NCI-H146 treated with DMSO at 0.1 percent for 48 hours (cell line): ENCODE data around the gene FBXO36.

Experiments used
- DNase-seq: peaks from one replicate; lab custom pipeline; 2025; ENCODE audit not compliant: unreplicated experiment; lab: John Stamatoyannopoulos, UW

FBXO36 gene

DNA sequence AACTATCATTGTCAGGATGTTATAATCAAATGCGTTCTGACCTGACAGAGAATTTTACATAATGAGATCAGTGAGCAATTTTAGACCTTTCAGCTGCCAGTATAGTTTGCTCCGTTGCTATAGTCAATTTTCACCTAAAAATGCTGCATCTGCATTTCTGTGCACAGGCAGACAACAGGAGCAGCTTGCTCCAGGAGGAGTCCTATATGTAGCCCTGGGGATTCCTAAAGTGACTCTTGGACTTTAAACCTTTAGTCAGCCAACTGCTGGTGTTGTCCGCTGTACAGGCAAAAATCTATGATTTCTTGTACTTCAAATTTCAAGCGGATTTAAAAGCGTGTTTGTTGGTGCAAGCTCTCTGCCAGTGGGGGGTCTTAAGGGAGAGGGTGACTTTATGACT is 120.7 kb downstream of the FBXO36 start:
- no peak for DNase-seq

DNA sequence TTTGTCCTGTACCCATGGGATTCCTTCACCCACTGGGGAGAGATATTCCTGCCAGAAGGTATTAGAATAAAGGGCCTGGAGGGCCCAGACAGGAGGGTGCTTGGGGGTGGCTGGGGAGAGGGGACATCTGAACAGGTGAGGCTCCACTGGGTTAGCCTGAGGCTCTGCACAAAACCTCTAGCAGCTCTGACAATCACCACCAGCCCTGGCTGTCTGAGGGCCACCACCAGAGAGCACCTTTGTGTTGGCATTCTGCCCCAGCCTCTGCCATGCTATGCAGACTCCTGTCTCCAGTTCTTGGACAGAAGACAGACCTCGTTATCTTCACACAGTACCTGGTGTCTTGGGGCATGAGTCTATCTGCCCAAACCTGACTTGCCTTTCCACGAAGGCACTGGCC is 121.2 kb downstream of the FBXO36 start:
- DNase-seq = no peak

DNA sequence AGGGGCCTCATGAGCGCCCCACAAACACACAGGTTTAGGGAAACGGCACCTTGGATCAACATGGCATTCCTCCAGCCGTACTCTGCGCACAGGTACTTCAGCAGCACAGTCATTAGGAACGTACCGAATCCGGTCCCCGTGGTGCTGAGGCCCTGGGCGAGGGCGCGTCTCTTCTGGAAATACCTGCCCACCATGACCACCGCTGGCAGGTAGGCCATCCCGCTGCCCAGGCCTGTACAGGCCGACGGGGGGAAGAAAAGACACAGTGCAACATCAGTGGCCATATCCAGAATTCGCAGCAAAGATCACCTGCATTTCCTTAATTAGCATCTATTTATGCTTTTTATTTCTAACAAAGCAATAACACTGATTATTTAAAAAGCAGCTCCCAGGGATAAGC is 124.2 kb downstream of the FBXO36 start:
- DNase-seq = no peak

DNA sequence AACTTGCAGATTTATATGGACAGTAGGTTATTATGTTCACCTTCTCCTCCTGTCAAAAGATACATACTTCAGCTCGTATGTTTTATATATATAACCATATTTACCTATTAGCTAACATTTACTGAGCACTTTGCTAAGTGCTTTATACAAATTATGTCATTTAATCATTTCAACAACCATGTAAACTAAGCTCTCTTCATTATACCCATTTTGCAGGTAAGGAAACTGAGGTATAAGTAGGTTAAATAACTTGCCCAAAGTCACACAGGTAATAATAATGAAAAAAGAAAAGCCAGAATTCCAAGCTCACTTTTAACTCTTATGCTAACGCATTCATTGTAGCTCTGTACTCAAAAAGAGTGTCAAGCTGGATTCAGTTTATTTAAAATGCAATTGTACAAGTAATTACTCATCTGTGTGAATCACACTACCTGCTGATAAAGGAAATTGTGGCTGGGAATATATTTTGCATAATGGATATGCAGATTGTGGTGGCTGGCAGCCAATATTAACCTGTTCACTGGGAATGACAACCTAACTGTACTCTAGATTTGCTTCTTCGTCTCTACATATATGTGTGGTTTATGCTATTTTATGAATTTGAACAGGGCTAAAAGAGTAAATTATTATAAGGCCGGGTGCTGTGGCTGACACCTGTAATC is 125.8 kb downstream of the FBXO36 start:
- no peak for DNase-seq

DNA sequence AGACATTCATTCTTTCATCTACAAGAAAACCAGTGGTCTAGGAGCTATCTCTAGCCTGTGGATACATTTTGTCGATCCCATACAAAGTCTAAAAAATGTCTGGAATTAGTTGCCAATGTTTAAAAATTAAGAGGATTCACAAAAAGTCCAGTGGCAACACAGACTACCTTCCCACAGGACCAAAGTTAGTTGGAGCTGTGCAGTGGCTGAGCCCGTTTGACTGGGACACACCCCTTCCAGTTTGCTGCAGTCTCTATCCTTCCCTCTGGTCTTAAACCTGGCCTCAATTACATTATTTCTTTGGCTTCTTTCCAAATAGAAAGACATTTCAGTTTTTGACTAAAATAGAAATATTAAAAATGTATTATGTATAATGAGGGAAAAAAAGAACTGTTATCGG is 127.8 kb downstream of the FBXO36 start:
- no peak for DNase-seq

DNA sequence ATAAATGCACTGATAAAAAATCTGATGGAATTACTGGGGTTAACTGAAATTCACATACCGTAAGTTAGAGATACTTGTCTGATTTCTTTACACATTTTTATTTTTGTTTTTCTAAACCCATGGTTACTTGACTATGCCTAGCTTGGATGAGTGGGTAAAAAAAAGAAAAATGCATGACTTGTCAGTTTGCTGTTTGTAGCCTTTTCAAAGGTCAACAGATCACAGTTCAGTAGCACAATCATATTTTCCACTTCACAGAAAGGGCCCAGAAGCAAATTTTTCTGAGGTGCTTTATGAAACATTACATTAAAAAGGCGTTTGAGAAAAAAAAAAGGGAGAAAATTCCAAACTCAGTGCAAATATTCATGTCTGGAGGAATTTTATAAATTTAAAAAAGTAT is 130.0 kb downstream of the FBXO36 start:
- no peak for DNase-seq

DNA sequence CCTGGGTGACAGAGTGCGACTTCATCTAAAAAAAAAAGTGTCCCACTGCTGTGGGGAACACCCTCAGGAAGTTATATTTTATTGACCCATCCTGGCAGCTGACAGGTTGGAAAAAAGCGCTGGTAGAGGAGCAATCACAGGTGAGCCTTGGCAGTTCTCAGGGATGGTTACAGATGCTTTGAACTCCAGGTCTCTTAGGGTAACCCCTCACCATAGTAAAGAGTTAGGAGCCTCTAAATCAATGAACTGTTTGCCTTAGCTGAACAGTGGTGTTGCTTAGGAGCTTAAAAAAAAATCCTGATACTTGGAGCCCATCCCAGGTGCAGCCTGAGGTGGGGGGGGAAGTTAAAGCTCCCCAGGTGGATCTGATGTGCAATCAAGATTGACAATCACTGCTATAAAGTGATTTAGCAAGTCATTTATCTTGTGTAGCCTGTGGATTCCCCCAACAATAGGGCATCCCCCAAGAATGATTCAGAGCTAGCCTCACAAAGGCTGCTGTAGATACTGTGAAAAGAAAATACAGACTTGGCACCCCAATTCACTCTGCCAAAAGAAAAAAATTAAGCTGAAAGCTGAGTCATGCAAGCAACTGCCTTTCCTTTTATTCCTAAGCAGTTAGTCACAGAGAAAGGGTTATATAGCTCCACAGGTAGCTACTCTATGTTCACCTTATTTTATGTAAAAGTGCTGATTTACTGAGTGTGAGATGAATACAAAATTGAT is 131.6 kb downstream of the FBXO36 start:
- no peak for DNase-seq

DNA sequence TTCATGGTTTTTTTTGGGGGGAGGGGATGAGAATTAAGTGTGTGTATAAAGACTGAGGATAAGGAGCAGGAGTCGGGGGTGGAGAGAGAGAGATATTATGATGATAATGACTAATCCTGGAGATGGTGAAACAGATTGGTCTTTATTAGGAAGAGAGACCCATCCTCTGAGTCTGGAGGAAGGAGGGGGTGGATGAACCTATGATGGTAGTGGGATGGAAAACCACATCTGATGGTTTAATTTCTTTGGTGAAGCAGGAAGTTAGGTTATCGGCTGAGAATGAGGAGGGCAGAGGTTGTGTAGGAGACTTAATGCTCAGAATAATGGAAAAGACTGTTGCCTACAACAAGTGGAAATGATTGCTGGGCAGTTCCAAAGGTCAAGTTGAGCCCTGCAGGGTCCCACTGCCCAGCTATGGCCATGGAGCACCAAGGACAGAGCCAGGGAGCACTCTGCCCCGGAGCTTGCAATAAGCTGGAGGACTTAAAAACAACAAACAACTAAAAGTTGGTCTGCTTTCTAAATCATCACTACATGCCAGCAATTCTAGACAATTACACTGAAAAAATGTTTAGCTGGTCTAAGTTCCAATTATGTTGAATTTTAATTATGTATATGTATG is 138.5 kb downstream of the FBXO36 start:
- DNase-seq = no peak
